Stimulated activated CD4-positive, alpha-beta T cell treated with anti-CD3 and anti-CD28 coated beads, Interleukin-15, amount 100 ng/mL, for 24 hours (primary cell): ENCODE measurements around the gene MEI4.
"Not testable (repeated sequence)": the region's sequence is repeated elsewhere in the genome, so short reads cannot be mapped to it uniquely, and the experiment has no call there.

Experiments used
- DNase-seq: peaks from one replicate; pipeline ENCODE4 v3.0.0-alpha.2; 2020

Gene MEI4

GRCh38 chr6:77683515-77683914 is 30.7 kb downstream of the MEI4 start:
- DNase-seq, result no peak

GRCh38 chr6:77686931-77687330 is 34.1 kb downstream of the MEI4 start:
- no peak for DNase-seq

GRCh38 chr6:77688649-77689048 is 35.8 kb downstream of the MEI4 start:
- no peak for DNase-seq

- DNase-seq, result not testable (repeated sequence)
Observed at GRCh38 chr6:77700095-77700494, 47.3 kb downstream of the MEI4 start.

- DNase-seq, result no peak
Observed at GRCh38 chr6:77707603-77708002, 54.8 kb downstream of the MEI4 start.

GRCh38 chr6:77715588-77715987 is 62.7 kb downstream of the MEI4 start:
- no peak for DNase-seq

GRCh38 chr6:77716311-77716710 is 63.5 kb downstream of the MEI4 start:
- DNase-seq, result no peak

GRCh38 chr6:77736010-77736409 is 83.2 kb downstream of the MEI4 start:
- DNase-seq, result not testable (repeated sequence)

GRCh38 chr6:77740380-77740779 is 87.5 kb downstream of the MEI4 start:
- no peak for DNase-seq

GRCh38 chr6:77752156-77752555 is 99.3 kb downstream of the MEI4 start:
- DNase-seq, result not testable (repeated sequence)

- DNase-seq, result no peak
Observed at GRCh38 chr6:77762386-77762785, 109.5 kb downstream of the MEI4 start.

GRCh38 chr6:77763124-77763523 is 110.3 kb downstream of the MEI4 start:
- no peak for DNase-seq

- no peak for DNase-seq
Observed at GRCh38 chr6:77764364-77764763, 111.5 kb downstream of the MEI4 start.

GRCh38 chr6:77773157-77773822 is 120.5 kb downstream of the MEI4 start:
- DNase-seq, result no peak

GRCh38 chr6:77774457-77774856 is 121.6 kb downstream of the MEI4 start:
- no peak for DNase-seq

GRCh38 chr6:77776441-77776840 is 123.6 kb downstream of the MEI4 start:
- no peak for DNase-seq

- DNase-seq, result no peak
Observed at GRCh38 chr6:77778527-77778926, 125.7 kb downstream of the MEI4 start.

- DNase-seq, result no peak
Observed at GRCh38 chr6:77786935-77787629, 134.2 kb downstream of the MEI4 start.

GRCh38 chr6:77796824-77797809 is 144.3 kb downstream of the MEI4 start:
- no peak for DNase-seq

GRCh38 chr6:77812304-77812703 is 159.5 kb downstream of the MEI4 start:
- DNase-seq, result no peak

- no peak for DNase-seq
Observed at GRCh38 chr6:77813090-77813489, 160.3 kb downstream of the MEI4 start.

GRCh38 chr6:77814119-77814518 is 161.3 kb downstream of the MEI4 start:
- DNase-seq, result no peak

- no peak for DNase-seq
Observed at GRCh38 chr6:77815531-77815930, 162.7 kb downstream of the MEI4 start.
